UCSD-AML1 (cell line): ENCODE results near the gene DEK.
"Not testable (repeated sequence)": the region's sequence is repeated elsewhere in the genome, so short reads cannot be mapped to it uniquely, and the experiment has no call there.

ENCODE experiments used
- DNase-seq: peaks from one replicate; lab custom pipeline; 2025; ENCODE audit not compliant: unreplicated experiment; lab: John Stamatoyannopoulos, UW

Gene DEK

GRCh38 chr6:18207949-18208348 lies 56.4 kb downstream of the DEK start:
- DNase-seq: no peak

GRCh38 chr6:18207438-18207837 lies 56.9 kb downstream of the DEK start:
- no peak for DNase-seq

DNA sequence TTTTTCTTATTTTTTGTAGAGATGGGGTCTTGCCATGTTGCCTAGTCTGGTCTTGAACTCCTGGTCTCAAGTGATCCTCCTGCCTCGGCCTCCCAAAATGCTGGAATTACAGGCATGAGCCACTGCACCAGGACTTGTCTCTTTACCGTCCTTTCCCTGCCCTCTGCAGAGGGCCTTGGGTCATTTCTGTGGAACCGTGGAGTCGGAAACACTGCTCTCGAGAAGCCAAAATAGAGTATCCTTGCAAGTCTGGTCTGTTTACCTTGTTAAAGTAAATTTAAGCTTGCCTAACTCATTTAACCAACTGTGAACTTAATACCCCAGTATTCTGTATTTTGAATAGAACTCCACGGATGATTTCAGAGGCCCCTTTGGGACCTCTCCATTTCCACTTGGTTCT lies 57.7 kb downstream of the DEK start:
- DNase-seq: no peak

GRCh38 chr6:18204691-18205090 lies 59.6 kb downstream of the DEK start:
- no peak for DNase-seq

- DNase-seq: no peak
These were observed 60.5 kb downstream of the DEK start for GRCh38 chr6:18203786-18204185.

DNA sequence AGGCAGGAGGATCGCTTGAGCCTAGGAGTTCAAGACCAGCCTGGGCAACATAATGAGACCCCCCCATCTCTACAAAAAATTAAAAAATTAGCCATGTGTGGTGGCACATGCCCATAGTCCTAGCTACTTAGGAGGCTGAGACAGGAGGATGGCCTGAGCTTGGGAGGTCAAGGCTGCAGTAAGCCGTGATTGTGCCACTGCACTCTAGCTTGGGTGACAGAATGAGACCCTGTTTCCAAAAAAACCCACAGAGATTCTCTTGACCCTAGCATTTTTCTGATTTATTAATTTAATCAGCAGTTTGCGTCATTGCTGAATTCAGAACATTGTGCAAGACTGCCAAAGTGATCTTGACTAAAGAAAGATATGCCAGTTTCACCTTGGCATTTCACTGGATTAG lies 72.3 kb downstream of the DEK start:
- no peak for DNase-seq

DNA sequence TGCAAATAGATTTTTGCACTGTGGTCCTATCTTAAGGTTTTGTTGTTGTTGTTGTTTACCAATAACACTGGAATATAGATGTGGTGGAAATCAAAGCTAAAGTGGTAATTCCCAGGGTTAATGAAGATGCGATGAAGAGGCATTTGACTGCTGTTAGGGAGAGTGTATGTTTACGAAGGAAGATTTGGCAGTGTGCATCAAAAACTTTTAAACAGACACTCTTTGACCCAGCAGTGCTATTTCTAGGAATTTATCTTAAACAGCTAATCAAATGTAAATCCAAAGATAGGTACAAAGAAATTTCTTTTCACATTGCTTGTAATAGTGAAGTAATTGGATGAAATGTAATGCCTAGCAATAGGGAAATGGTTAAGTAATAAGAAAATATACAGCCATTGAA lies 75.1 kb downstream of the DEK start:
- DNase-seq: no peak

DNA sequence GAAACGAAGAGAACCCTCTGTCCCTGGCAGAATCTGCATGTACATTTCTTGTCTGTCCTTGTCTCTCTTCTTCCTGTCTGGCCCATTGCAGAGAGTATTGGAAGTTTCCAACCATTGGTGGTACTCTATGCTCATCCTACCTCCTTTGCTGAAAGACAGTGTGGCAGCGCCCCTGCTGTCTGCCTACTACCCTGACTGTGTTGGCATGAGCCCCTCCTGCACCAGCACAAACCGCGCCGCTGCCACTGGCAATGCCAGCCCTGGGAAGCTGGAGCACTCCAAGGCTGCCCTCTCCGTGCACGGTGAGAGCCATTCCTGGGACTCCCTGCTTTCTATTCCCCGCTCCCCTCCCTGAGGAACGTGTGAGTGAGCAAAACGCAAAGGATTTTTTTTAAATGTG lies 76.6 kb downstream of the DEK start:
- no peak for DNase-seq

DNA sequence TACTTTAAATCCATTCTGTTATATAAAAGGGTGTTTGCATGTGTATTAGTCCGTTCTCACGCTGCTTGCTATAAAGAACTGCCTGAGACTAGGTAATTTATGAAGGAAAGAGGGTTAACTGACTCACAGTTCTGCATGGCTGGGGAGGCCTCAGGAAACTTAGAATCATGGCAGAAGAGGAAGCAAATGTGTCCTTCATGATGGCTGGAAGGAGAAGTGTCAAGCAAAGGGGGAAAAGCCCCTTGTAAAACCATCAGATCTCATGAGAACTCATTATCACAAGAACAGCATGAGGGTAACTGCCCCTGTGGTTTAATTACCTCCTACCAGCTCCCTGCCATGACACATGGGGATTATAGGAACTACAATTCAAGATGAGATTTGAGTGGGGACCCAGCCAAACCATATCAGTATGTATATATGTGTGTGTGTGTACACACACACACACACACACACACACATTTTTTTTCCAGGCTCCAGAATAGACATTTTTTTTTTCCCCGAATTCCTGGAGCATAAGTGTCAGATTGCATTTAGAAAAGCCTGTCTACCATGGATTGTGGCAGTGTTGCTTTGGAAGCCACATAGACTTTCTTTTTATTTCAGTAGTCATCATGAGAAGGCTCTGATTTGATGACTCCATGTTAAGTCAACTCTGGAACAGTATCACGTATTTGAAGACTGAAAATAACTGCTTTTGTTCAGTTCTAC lies 77.6 kb downstream of the DEK start:
- DNase-seq: no peak

DNA sequence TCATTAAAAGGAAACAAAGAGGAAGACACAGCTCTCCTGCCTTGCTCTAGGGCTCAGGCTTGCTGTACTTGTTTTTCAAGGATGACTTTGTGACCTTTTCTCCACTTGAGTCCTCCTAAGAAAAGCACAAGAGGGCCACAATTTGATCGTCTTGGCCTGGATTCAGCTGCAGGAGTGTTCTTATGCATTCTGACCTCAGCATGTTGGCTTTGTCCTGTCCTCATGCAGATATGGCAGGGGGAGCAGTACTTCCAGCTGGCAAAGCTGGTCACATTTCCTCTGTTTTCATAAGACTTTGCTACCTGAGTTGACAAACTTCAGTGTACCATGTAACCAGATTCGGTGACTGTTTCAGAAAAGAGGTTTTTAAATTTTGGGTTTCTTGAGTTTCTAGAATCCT lies 78.3 kb downstream of the DEK start:
- DNase-seq: no peak

DNA sequence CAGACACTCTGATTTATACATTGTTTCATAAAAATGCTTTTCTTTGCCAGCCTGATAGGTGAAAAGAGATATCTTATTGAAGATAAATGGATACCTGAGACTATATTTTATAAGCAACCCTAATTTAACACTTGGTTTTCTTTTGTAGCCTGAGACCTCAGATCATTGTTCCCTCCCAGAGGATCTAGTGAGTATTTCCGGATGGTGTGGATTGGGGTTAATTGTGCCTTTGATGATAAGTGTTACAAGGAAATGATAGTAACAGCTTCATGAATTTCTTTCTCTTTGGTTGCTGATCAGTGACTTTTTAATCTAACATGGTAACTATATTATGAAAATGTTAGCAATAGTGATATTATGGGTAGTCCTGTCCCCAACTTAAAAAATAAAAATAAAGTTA lies 78.7 kb downstream of the DEK start:
- DNase-seq: no peak

DNA sequence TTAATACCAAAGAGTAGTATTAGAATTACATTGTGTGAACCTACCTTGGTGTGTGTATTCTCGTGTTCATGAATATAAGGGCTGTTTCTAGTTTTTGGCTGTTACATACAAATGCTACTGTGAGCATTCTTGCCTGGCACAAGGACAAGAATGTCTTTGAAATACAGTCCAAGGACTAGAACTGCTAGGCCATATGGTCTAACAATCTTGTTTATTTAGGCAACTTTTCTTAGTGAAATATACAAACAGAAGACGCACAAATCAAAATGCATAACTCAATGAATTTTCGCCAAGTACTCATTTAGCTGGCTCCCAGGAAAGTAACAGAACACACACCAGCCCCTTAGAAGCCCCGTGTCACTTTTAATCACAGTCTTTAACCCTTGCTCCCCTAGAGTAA lies 80.6 kb downstream of the DEK start:
- DNase-seq: no peak

DNA sequence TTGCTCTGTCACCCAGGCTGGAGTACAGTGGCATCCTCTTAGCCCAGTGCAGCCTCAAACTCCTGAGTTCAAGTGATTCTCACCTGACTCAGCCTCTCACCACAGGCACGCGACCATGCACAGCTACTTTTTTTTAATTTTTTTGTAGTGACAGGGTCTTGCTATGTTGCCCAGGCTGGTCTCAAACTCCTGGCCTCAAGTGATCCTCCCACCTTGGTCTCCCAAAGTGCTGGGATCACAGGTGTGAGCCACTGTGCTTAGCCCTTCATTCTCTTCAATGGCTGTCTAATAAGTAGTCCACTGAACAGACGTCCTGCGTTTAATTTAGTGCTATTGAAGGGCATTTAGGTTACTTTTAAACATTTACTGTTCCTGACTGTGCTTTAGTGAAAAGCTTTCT lies 81.8 kb downstream of the DEK start:
- DNase-seq: no peak

DNA sequence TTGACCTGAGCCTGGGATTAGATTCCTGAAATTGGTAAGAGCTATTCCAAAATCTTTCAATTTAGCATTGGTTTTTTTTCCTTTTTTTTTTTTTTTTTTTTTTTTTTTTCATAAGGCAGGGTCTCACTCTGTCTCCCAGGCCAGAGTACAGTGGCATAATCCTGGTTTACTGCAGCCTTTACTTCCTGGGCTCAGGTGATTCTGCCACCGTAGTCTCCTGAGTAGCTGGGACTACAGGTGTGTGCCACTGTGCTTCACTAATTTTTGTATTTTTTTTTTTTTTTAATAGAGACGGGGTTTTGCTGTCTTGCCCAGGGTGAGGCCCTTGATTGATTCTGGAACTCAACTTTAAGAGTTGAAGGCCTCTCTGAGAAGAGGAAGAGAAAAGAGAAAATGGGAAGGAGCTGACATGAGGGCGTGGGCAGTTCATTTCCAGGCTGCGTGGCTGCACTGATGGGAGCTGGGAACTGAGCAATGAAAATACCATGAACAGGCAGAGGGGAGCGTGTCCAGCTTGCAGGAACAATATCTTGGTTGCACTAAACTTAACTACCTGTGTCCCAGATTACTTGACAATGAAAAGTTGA lies 84.5 kb downstream of the DEK start:
- peak; percentile 29 for DNase-seq

DNA sequence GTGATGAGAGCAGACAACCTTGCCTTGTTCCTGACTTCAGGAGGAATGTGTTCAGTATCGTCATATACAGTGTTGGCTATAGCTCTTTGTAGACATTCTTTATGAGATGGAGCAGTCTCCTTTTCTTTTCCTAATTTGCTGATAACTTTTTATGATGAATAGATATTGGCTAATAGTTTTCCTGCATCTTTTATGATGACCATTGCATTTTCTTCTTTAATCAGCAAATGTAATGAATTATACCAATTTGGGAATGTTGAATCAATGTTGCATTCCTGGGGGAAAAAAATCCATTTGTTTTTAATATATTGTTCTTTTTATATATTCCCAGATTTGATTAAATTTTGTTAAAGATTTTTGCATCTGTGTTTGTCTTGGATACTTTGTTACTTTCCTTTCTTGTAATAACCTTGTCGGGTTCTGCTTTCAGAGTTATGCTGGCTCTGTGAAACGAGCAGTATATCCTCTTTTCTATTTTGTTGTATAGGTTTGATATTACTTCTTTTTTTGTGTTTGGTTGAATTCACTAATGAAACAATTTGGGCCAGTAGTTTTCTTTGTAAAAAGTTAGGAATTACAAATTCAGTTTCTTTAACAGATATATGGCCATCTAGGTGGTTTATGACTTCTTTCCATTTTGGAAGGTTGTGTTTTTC lies 85.2 kb downstream of the DEK start:
- no peak for DNase-seq

DNA sequence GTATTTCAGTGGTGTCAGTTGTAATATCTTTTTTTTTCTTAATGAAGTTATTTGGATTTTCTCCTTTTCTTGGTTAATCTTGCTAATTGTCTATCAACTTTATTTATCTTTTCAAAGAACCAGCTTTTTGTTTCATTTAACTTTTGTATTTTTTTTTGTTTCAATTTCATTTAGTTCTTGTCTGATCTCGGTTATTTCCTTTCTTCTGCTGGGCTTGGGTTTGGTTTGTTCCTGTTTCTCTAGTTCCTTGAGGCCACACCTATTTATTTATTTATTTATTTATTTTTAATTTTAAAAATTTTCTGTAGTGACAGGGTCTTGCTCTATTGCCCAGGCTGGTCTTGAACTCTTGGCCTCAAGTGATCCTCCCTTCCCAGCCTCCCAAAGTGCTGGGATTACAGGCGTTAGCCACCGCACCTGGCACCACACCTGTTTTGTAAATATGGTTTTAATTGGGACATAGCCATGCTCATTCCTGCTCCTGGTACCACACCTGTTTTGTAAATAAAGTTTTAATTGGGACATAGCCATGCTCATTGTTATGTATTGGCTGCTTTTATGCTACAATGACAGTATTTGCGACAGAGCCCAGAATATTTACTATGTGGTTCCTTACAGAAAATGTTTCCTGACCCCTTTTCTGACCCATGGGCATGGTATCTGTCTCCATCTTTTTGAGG lies 86.9 kb downstream of the DEK start:
- DNase-seq: no peak

DNA sequence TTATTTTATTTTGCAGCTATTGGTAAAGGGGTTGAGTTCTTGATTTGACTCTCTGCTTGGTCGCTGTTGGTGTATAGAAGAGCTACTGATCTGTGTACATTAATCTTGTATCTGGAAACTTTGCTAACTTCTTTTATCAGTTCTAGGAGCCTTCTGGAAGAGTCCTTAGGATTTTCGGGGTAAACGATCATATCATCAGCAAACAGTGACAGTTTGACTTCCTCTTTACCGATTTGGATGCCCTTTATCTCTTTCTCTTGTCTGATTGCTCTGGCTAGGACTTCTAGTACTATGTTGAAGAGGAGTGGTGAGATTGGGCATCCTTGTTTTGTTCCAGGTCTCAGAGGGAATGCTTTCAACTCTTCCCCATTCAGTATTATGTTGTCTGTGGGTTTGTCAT lies 88.1 kb downstream of the DEK start:
- DNase-seq: not testable (repeated sequence)
